ENCODE measurements around the gene B4GALNT3.

GRCh38 chr12:468671-469389 is 9.1 kb downstream of the B4GALNT3 start:
- TF ChIP-seq CTCF (IDR thresholded peaks at IDR 0.05): no peak
- TF ChIP-seq EP300 (IDR thresholded peaks at IDR 0.05): no peak
- no peak for TF ChIP-seq POLR2A (IDR thresholded peaks at IDR 0.05)

Data from tibial nerve (tissue), 4 donors.